Suppressor macrophage treated with lipopolysaccharide for 1 hour (primary cell): ENCODE results near the gene EGFL7.
"Not testable (repeated sequence)": the region's sequence is repeated elsewhere in the genome, so short reads cannot be mapped to it uniquely, and the experiment has no call there.

Source experiments
- DNase-seq, 3 donors: peaks; one replicate each; pipeline ENCODE4 v3.0.0-alpha.2; 2020 to 2022

The EGFL7 gene

DNA sequence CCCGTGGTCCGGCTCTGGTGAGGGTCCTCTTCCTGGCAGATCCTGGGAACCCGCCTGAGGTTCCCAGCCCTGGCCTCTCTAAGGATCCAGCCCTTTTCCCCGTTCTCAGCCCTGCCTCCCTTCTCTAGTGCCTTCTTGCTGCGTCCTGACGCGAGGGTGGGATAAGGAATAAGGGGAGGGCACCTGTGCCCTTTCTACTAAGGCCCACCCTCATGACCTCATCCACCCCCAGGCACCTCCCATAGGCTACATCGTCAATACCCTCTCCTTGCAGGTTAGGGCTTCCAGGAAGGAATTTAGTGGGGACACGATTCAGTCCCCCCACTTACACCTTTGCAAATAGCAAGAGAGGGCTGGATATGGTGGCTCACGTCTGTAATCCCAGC lies 38.9 kb downstream of the EGFL7 start:
- no peak for DNase-seq

GRCh38 chr9:136703276-136703860 lies 40.7 kb downstream of the EGFL7 start:
- DNase-seq, result peak; percentile 72 to 75 (median 73)

- not testable (repeated sequence) for DNase-seq
Measured at GRCh38 chr9:136704741-136705140, 42.0 kb downstream of the EGFL7 start.

GRCh38 chr9:136705564-136705963 lies 42.8 kb downstream of the EGFL7 start:
- peak; percentile 76 to 80 (median 77) for DNase-seq

DNA sequence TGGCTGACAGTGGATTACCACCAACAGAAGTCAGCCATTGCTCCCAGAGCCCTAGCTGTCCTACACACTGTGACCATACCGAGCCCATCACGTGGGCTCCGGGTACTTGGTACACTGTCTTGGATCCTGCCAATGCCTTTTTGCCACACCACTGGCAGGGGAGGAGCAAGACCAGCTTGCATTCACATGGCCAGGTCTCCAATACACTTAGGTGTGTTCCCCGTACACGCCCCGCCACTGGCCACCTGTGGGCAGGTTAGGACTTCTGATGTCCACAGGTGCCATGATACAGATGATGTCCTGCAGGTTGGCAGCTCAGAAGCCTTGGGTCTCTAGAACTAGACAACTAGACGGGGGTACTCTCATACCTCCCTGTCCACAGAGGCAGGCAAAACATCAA lies 44.3 kb downstream of the EGFL7 start:
- DNase-seq, result no peak

GRCh38 chr9:136707849-136708517 lies 45.3 kb downstream of the EGFL7 start:
- no peak for DNase-seq

- DNase-seq, result no peak
Measured at GRCh38 chr9:136709454-136710109, 46.9 kb downstream of the EGFL7 start.

DNA sequence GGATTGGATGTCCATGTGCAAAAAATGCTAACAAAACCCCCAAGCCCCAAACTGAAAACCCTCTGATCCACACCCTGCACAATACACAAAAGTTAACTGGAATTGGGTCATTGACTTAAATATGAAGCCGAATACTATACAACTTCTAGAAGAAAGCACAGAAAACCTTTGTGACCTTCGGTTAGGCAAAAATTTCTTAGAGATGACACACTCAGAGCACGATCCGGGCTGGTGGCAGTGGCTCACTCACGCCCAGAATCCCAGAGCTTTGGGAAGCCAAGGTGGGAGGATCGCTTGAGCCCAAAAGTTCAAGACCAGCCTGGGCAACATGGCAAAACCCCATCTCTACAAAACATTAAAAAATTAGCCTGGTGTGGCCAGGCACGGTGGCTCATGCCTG lies 47.8 kb downstream of the EGFL7 start:
- no peak for DNase-seq

DNA sequence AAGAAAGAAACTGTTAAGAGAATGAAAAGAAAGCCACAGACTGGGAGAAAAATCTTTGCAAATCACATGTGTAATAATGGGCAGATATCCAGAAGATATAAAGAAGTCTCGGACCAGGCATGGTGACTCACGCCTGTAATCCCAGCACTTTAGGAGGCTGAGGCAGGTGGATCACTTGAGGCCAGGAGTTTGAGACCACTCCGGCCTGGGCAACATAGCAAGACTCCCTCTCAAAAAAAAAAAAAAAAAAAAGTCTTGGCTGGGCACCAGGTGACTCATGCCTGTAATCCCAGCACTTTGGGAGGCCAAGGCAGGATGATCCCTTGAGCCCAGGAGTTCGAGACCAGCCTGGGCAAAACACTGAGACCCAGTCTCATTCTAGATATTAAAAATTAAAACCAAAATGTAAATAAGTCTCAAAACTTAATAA lies 48.5 kb downstream of the EGFL7 start:
- DNase-seq, result not testable (repeated sequence)

DNA sequence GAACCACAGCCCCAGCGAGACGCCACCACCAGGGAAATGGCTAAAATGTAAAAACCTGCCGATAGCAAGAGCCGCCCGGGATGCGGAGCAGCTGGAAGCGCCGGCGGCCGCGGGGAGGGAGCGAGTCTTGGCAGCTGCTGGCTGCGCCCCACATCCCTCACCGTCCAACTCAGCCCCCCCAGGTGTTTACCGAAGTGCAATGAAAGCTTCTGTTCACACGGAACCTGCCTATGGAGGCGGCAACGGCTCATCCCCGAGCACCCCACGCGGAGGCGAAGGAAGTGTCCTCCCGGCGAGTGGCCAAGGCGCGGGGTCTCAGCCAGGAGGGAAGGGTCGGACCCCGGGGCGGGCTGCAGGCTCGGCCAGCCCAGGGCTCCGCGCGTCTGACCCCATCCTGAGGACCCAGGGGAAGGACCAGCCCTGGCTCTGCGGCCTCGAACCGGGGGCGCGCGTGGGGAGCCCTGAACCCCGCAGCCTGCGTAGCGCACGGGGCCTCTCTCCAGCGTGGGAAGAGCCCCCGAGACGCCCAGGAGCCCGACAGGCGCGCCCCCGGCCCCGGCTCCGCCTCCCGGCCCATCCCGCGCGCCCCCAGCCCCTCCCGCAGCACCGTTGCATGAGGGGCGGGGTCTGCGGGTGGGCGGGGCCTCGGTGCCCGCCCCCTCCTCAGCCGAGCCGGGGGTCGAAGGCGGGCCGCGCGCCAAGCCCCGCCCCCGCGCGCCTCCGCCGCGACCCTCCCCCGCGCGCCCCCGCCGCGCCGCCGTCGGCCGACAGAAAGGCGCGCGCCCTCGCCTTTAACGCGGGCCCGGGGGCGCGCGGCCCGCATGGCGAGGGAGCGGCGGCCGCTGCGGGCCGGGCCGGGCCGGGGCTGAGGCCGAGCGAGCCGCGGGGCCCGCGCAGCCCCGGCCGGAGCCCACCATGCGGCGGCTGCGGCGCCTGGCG lies 49.3 kb downstream of the EGFL7 start, which contains the start of gene DIPK1B:
Gene DIPK1B, plus strand, starts transcription at position 822 of the 939 bp plus-strand sequence. Its CDS starts 94 bp downstream, at position 916.
- DNase-seq, result no peak

DNA sequence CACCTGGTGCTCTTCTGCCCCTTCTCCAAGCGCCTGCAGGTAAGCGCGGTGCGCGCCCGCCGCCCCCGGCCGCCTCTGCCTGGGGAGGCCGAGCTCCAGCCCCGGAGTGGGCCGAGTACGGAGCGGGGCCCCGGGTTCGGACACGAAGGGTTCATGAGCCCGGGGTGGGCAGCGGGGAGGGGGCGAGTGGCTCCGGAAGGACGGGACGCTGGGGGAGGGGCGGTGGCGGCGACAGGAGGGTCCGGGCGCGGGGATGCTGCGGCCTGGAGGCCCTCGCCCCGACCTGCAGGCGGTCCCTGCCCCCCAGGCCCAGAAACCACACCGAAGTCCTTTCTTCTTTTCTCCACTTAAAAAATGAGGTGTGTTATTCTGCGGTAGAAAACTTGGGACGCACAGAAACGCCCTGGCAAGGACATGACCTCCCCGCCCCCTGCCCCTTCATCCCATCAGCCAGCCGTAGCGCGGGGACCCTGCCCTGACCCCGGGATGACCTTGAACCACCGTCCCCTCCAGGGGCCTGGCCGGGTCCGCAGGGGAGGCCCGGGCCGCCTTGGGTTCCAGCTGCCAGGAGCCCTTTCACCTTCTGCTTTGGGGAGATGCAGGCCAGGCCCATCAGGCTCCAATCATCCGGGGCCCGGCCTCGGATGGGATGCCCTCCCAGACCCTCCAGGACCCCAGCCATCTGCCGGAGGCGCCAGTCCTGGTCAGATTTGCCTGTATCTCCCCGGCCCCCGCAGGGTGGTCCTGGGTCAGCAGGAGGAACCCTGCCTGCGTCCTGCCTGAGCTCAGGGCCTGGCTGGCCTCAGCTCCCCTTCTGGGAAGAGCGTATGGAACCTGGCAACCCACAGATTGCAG lies 50.2 kb downstream of the EGFL7 start:
- DNase-seq, result no peak

DNA sequence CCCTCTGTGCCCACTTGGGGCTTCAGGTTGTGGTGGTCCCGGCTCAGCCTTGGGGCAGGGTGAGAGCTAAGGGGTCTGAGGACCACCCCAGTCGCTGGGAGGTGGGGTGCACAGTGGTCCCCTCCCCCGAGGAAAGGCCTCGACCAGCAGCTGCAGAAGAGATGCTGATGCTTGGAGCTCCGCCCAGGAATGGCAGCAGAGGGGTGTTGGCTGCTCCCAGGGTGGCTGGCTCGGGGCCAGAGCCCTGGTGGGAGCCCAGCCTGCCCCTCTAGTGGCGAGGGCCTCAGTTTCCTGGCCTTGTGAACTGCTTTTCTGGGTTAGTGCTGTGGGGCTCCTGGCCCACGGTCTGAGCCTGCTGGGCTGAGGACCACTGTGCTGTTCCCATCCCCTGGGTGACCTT lies 50.8 kb downstream of the EGFL7 start:
- no peak for DNase-seq

DNA sequence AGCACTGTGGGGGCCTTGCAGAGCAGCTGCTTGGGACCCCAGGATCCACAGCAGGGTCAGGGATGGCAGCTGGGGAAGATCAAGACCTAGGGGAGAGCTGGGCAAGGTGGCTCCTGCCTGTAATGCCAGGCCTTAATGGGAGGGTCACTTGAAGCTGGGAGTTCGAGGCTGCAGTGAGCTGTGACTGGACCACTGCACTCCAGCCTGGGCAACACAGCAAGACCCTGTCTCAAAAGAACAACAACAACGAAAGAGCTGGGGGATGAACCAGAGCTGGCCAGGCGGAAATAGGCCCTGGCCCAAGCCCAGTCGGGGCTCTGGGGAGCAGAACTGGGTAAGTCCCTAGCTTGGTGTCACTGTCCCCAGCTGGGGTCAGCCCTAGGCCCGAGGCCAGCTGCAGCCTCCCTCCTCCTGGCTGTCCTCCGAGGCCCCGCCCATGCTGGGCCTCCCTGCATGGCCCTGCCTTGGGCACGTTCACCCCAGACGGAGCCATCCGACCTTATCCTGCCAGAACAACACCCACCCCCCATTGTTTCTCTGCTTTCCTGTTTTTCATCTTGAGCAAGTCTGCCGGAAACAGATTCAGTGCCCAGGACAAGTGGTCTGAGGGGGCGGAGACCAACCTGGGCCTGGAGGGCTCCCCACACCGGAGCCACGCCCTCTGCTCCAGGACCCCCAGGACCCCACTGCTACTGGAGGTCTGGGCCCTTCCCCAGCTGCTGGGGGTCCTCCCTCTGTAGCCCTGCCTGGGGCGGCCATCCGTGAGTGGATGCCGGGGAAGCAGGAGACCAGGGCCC lies 51.6 kb downstream of the EGFL7 start:
- no peak for DNase-seq

DNA sequence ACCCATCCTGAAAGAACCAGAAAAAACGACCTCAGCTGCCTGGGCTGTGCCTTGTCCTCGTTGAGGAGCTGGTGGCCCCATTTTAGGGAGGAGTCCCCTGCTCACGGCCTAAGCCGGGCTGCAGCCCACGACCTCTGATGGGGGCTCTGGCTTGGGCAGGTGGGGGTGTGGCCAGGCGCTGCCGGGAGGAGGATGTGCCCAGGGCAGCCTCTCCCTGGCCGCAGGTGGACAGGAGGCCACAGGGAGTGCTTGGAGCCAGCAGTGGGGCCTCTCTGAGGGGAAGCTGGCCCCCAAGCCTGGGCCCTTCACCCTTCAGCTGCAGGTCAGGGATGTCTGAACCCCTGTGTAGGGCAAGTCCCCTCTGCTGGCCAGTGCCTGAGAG lies 52.2 kb downstream of the EGFL7 start:
- DNase-seq, result no peak

DNA sequence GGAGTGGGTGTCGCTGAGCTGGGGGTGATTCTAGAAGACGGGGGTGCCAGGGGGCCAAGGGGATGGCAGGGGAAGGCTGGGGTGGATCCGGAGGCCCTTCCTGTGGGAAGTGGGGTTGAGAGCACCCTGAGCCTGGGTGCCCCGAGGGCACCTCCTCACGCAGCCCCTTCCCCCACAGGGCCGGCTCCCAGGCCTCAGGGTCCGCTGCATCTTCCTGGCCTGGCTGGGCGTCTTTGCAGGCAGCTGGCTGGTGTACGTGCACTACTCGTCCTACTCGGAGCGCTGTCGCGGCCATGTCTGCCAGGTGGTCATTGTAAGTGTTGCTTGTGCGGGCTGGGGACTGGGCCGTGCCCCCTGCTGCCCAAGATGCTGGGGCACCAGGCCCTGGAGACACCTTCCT lies 54.7 kb downstream of the EGFL7 start:
- DNase-seq, result no peak

DNA sequence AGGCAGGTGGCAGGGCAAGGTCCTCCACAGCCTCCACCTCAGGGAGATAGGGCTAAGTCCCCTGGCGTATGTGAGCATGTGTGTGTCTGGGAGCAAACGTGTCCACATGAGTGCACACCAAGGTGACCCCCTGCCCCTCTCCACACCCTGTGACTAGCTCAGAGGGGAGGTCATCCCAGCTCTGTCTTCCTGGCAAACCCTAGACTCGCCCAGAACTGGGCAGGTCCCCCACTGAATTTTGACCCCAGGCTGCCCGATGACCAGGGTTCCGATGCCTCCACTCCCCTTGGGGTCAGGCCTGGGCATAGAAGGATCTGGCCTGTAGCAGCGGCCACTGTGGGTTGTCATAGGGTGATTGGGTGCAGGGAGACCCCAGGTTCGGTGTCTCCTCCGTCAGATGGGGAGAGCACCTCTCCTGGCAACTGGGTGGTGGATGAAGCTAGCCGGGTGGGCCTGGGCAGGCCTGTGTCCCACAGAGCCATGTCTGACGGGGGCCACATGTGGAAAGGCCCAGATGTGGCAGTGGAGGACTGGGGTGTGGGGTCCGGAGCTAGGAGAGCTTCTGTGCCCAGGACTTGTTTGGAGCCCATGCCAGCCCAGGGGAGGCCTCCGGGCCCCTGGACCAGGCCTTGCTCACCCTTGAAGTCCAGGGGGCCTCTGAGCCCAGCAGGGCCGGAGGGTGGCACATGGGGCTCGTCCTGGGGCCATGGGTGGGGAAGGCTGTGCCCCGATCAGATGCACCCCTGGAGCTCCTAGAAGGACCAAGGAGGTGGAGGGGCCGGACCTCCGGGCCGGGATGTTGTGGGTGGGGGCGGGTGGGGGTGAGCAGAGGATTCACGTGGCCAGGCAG lies 55.9 kb downstream of the EGFL7 start:
- no peak for DNase-seq

DNA sequence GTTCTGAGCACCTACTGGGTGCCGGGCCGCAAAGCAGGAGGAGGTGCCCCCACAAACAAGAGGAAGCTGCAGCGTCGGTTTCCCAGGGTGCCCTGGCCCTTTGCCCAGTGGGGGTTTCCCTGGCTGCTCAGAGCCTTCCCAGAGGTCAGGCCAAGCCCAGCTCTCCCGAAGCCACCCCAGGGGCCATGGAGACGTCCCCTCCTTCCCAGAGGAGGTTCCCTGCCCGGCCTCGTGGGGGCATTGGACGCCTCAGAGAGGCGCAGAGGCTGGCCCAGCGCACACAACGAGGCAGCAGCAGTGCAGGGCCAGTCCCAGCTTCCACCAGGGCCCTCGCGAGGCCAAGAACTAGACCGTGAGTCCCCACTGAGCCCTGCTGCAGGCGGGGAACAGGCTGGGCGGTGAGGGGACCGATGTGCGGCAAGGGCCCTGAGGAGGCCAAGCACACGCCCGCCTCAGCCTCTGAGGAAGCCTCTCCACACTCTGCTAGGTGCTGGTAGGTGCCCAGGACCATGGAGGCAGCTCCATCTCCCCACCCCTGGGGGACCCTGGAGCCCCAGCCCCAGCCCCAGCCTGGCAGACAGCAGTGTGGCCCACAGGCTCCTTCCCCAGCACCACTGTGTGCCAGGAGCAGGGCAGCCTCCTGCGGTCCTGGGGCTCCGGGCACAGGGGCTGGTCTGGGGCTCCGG lies 56.6 kb downstream of the EGFL7 start:
- DNase-seq, result peak; percentile 79 to 93 (median 88)

GRCh38 chr9:136720251-136720897 lies 57.7 kb downstream of the EGFL7 start:
- no peak for DNase-seq

DNA sequence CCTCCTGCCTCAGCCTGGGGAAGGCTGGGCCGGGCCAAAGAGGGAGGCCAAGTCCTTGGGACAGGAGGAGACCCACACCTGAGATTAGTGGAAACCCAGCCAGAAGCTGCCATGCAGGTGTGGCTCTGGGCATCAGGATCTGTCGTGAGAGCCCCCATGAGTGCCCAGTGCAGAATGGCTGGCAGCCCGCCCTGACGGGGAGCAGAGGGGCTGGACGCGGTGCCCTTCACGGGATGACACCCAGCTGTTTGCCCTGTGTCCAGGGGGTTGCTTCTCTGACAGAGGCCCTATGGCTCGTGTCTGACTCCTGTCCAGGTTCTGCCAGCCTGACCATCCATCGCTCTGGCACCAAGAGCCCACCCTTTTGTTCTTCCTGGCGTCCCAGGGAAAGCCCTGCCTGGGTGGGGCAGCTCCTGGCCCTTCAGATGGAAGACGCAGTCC lies 58.2 kb downstream of the EGFL7 start:
- no peak for DNase-seq
